Neutrophil (primary cell): Measurements from ENCODE around the gene KHDRBS2.

Experiments used
- H3K27ac ChIP-seq: fragments of 200-600 bp; sonication (generic); 2 replicates; pipeline ENCODE4 v1.5.1; 2016; ENCODE audit warnings: mild to moderate bottlenecking, moderate library complexity
- H3K27me3 ChIP-seq: fragments of 200-600 bp; sonication (generic); 2 replicates; pipeline ENCODE4 v1.6.0; 2016; ENCODE audit warnings: mild to moderate bottlenecking
- H3K36me3 ChIP-seq: fragments of 200-600 bp; sonication (generic); 2 replicates; pipeline ENCODE4 v1.5.1; 2017
- H3K4me1 ChIP-seq, 2 experiments: fragments of 200-600 bp in 1 of 2; sonication (generic) in 1 of 2; 1 replicate in 1 of 2; 2 replicates in 1 of 2; pipeline versions ENCODE4 v1.5.1 to v1.6.1; 2013 to 2016; ENCODE audit warnings: low read depth in 1 of 2, low read length in 1 of 2, mild to moderate bottlenecking in 1 of 2, moderate library complexity in 1 of 2; ENCODE audit not compliant: control insufficient read depth in 1 of 2, insufficient read depth in 1 of 2
- H3K4me3 ChIP-seq, 2 experiments: fragments of 200-600 bp in 1 of 2; sonication (generic) in 1 of 2; 1 replicate in 1 of 2; 2 replicates in 1 of 2; pipeline ENCODE4 v1.5.1; 2013 to 2016; ENCODE audit warnings: low read depth in 1 of 2, low read length in 1 of 2, mild to moderate bottlenecking in 1 of 2, moderate library complexity in 1 of 2
- H3K9me3 ChIP-seq: fragments of 200-600 bp; sonication (generic); 2 replicates; pipeline ENCODE4 v1.5.1; 2016
- TF ChIP-seq, protein P1 (sequence below): fragments of 200-600 bp; sonication (generic); IDR thresholded peaks from 2 replicates; pipeline ENCODE4 v1.5.1; 2016; ENCODE audit warnings: antibody characterized with exemption

Gene KHDRBS2

DNA sequence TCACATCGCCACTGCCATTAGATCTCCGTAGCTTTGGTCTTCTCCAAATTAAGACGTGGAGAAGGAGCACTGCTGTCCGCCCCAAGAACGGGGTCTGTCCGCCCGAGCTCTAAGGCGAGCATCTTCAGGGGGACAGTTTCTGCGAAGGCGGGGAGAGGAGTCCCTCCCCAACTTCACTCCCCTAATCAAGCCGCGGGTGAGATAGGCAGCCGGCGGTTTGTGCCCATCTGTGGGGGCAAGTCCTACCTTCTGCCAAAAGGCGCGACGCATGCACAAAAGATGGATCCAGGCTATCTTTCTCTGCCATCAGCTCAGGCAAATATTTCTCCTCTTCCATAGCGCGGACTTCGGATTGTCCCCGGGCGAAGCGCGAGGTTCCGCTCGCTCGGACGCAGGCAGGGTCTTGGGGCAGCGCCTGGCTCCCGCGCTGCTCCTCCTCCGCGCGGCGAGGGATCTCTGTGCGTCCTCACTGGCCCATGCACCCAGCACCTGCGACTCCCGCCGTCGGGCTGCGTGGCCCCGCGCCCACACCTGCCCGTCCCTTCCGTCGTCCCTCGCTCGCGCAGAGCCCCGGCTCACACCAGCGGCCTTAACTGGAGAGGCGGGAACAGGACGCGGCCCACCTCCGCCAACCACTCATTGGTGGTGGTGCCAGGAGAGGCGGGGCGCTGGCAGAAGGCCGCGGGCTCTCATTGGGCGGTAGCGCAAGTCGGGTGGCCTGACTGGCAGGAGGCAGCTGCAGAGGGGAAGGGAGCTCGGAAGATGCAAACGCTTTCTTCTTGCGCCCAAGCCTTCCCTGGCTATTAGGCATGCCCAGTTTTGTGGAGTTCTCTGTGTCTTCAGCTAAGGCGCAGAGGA is at the start of gene KHDRBS2:
KHDRBS2 (minus strand) TSS at position 614 of the 858 bp plus-strand sequence.
- Histone ChIP-seq H3K4me1 (peaks cover 0 to 5% of the 10 kb centered on the region in 2 experiments), H3K4me3 (peak within 1 kb of the TSS; percentile 15 to 37), H3K36me3 (no peaks in the 10 kb centered on the region), H3K27ac (no peak within 1 kb of the TSS), H3K9me3 (no peaks in the 10 kb centered on the region), H3K27me3 (peaks cover 49% of the 10 kb centered on the region)
- TF ChIP-seq, protein P1, sequence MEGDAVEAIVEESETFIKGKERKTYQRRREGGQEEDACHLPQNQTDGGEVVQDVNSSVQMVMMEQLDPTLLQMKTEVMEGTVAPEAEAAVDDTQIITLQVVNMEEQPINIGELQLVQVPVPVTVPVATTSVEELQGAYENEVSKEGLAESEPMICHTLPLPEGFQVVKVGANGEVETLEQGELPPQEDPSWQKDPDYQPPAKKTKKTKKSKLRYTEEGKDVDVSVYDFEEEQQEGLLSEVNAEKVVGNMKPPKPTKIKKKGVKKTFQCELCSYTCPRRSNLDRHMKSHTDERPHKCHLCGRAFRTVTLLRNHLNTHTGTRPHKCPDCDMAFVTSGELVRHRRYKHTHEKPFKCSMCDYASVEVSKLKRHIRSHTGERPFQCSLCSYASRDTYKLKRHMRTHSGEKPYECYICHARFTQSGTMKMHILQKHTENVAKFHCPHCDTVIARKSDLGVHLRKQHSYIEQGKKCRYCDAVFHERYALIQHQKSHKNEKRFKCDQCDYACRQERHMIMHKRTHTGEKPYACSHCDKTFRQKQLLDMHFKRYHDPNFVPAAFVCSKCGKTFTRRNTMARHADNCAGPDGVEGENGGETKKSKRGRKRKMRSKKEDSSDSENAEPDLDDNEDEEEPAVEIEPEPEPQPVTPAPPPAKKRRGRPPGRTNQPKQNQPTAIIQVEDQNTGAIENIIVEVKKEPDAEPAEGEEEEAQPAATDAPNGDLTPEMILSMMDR: no peak

DNA sequence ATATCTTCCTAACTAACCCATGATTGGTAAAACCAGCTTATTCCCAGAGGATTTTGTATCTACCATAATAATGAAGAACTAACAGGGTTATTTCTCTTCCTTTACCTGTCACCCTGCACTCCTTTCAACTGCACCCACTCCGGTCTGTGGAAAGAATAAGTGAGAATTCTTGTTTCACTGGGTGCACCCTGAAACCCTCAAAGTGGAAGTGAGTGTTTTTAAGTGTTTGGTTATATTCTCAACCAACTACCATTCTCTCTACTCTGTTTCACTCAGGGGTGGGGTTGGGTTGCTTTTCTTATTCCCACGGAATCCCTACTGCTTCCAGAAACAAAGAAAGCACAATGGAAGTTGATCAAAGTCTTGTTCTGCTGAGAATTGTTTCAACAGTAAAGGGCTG is 42.6 kb upstream of the KHDRBS2 start:
- TF ChIP-seq, protein P1: no peak
- Histone ChIP-seq H3K27ac (no peak overlapping the region), H3K27me3 (no peaks in the 10 kb centered on the region), H3K4me1 (no peaks in the 10 kb centered on the region), H3K4me3 (no peak overlapping the region), H3K9me3 (no peaks in the 10 kb centered on the region), H3K36me3 (no peaks in the 10 kb centered on the region)

DNA sequence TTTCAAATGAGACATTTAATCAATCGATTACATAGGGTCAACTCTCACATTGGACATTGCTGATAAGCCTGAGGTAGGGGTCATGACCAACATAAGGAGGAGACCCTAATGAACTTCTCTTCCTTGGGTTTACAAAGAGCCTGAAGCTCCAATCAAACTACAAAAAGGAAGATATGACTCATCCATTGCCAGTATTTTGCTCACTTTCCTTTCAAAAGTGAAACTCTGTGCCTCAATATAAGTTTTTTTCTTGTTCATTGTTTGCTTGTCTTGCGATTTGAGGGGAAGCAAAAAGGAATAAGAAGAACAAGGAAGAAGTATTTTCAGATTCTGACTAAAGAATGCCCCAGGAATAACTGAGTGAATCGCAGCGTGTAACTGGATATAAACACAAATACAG is 38.8 kb upstream of the KHDRBS2 start:
- H3K27ac ChIP-seq: no peak overlapping the region
- no peaks in the 10 kb centered on the region for H3K27me3 ChIP-seq
- H3K4me1 ChIP-seq: no peaks in the 10 kb centered on the region
- no peaks in the 10 kb centered on the region for H3K9me3 ChIP-seq
- TF ChIP-seq, protein P1: no peak
- H3K36me3 ChIP-seq: no peaks in the 10 kb centered on the region
- H3K4me3 ChIP-seq: no peak overlapping the region

GRCh38 chr6:62323818-62324431 is 37.9 kb upstream of the KHDRBS2 start:
- Histone ChIP-seq H3K27me3 (no peaks in the 10 kb centered on the region), H3K9me3 (no peaks in the 10 kb centered on the region), H3K4me3 (no peak overlapping the region), H3K4me1 (no peaks in the 10 kb centered on the region), H3K36me3 (no peaks in the 10 kb centered on the region), H3K27ac (no peak overlapping the region)
- TF ChIP-seq, protein P1: no peak

DNA sequence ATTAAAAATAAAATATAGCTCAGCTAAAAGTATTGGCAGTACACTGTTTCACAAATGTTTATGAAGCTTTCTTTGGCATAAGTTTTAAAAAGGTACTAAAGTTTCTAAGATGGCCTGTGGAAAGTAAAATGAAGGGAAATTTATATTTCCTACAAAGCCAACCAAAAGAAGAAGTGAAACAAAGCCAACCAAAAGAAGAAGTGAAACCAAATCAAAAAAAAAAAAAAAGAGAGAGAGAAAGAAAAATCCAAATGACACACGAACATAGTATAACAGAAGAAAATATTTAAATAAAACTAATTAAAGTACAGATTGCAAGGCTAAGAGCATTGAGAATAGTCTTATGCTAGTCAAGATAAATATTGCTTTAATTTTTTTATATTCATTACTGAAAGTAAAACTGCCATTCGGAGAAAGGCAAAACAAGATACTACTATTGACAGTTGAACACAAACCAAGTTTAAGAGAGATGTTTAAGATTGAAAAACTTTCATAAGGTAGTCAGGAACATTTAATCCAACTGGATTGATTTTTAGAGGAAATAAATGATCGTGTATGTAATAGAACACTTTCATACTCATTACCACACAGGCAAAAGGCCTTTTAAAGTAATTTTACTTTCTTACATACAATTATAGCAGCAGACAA is 12.8 kb upstream of the KHDRBS2 start:
- no peaks in the 10 kb centered on the region for H3K27me3 ChIP-seq
- H3K36me3 ChIP-seq: no peaks in the 10 kb centered on the region
- no peaks in the 10 kb centered on the region for H3K4me1 ChIP-seq
- H3K4me3 ChIP-seq: no peak overlapping the region
- H3K27ac ChIP-seq: no peak overlapping the region
- TF ChIP-seq, protein P1: no peak
- H3K9me3 ChIP-seq: no peaks in the 10 kb centered on the region
